Activated naive CD8-positive, alpha-beta T cell treated with anti-CD3 and anti-CD28 coated beads, Interleukin-2, amount 50 U/mL, for 16 hours (primary cell): Measurements from ENCODE around the gene SETD1A.
"Not testable (repeated sequence)": the region's sequence is repeated elsewhere in the genome, so short reads cannot be mapped to it uniquely, and the experiment has no call there.

Experiments used
- DNase-seq: peaks from one replicate; pipeline ENCODE4 v3.0.0-alpha.2; 2020; ENCODE audit warnings: low read depth, low spot score

SETD1A gene

DNA sequence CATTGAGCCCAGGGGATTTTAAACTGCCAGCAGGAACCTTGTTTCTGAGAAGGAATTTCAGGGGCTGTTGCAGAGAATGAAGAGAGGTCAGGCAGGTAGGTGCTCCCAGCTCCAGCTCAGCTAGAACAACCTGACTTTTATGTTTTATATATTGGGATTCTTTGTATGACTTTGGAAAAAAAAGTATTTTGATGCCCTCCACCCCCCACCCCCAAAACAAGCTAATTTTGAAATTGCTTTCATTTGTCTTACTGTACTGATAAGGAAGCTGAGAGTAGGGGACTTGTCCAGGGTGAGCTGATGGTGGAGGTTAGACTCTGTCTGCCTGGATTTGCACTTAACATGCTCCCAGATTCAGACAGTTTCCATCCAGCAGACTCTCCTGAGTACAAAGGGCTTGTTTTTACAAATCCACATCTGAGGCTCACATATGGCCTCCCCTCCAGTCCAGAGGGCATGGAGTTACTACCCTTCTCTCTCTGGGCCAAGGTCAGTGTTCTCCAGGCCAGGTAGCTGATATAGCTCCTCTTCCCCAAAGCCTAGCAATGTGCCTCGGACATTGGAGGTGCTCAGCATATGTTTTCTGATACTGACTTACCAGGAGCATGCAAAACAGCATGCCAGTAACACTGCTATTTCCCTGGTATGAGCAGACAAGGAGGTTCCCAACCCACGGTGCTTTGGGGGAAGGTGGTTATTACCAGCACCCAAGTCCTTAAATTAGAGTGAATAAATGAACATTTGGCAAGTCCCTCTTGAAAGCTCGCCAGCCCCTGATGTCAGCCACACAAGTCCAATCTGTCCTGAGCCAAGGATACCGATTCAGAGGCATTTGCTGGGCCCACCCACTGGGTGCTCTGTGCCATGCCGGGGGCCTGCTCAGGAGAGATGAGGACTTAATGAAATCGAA is 41.6 kb downstream of the SETD1A start:
- DNase-seq = no peak

DNA sequence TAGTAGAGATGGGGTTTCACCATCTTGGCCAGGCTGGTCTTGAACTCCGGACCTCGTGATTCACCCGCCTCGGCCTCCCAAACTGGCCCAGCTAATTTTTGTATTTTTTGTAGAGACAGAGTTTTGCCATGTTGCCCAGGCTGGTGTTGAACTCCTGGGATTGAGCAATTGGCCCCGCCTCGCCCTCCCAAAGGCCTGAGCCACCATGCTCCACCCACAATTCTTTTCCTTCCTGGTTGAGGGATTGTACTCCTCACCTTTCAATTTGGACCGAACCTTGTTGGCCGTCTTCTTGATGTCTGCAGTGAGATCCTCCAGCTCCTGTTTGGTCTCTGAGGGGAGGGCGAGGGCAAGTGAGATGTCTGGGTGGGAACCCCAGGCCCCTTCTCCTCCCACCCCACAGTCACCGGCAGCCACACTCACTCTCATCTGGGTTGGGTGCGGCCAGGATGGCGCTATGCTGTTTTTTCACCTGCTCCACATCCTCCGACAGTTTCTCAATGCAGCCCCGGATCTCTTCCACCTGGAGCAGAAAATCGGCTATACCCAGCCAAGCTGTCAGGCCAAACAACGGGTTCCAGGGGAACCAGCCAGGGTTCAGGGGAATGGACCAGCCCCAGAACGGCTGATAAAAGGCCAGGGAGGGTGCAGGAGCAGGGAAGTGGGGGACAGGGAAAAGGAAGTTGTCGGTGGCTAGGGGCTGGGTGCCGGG is 43.3 kb downstream of the SETD1A start:
- DNase-seq = no peak

DNA sequence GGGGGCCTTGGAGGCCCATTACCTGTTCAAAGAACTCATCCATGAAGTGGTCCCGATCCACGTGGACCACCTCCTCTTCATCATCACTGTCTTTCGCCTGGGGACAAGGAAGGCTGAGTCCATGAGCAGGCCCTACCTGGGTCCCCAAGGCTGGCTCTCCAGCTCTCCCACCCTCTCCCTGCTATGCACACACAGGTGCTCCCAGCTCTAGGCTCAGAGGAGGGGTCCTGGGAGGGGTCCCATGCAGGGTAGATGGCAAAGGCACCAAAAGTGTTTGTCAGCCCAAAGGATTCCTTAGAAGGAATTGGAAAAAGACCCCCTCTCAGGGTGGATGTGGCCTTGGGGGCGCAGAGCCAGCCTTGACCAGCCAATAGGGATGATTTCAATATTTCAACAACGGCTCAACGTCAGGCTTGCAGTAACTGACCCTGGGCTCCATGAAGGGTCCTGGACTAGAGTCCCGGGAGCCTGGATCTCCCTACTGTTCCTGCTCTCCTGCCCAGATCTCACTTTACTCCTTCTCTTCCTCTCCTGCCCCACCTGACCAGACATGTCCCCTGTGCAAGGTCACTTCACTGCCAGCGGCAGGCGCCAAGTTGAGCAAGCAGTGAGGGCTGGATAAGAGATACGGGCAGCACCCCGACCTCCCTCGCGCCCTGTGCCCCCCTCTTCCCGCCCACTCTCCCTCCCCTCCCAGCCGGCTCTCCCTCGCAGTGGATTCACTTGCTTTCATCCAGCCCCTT is 44.1 kb downstream of the SETD1A start:
- no peak for DNase-seq

DNA sequence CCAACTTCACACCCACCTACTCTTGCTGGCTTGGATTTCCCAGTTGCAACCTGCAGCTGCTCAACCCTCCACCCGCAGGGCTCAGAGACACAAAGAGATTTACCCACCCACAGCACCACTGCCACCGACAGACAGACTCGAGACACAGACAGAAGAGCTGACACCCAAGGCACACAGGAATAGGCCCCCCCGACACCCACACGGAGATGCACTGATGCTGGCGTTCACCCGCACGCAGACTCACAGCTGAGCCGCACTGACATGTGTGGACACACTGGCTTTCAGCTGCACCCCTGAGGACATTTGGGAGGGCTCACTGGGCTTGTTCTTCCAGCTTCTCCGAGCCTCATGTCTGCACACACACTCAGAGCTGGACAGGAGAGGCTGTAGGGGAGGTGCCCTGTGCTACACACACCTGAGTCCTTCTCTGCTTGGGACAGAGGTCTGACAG is 44.7 kb downstream of the SETD1A start:
- DNase-seq = no peak

DNA sequence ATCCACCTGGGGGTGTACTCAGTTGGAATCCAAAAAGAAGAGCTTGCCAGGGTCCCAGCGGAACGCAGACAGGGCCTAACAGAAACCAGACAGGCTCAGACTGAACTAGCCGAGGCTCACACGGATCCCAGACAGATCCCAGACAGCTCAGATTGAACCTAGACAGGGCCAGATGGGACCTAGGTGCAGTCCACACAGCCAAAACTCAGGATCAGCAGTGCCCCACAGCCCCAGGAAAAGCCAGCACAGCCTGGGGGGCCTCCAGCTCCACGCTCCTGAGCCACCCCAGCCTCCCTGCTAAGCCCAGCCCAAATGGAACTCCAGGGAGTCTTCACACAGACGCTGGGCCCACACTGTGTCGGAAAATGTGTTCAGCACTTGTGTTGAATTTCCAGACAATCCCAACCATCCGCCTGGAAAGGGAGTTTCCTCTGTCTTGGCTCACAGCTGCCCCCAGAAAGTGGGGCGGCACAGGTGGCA is 45.3 kb downstream of the SETD1A start:
- DNase-seq = no peak

DNA sequence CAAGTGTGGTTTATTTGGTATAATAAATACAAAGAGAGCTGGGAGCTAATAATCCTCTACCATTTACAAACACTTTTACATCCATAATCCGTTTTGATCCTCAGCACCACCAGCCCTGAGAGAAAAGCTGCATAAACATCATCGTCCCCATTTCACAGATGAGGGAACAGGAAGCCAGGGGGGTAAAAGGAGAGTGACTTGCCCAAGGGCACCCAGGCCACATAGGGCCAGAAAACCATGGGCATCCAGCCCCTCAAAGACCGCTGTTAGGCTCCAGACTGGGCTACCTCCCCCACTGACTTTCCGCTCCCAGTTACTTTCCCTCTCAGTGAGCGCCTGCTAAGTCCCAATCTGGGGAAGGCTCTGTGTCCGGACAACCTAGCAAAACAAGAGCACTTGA is 46.2 kb downstream of the SETD1A start:
- DNase-seq = no peak

DNA sequence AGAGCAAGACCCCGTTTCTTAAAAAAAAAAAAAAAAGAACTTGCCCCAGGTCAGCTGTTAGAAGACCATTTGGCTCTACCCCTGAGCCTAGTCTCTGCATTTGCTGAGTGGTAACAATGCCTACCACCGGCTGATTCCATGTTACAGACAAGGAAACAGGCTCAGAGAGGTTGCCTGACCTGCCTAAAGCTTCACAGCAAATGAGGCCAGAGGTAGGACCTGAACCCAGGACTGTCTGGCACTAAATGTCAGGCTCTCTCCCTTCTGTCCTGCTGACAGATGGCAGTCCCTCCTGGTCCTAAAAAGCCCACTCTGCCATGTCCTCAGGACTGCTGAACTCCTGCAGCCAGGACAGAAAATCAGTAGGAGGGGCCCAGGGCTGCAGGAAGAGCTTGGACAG is 47.1 kb downstream of the SETD1A start:
- no peak for DNase-seq

DNA sequence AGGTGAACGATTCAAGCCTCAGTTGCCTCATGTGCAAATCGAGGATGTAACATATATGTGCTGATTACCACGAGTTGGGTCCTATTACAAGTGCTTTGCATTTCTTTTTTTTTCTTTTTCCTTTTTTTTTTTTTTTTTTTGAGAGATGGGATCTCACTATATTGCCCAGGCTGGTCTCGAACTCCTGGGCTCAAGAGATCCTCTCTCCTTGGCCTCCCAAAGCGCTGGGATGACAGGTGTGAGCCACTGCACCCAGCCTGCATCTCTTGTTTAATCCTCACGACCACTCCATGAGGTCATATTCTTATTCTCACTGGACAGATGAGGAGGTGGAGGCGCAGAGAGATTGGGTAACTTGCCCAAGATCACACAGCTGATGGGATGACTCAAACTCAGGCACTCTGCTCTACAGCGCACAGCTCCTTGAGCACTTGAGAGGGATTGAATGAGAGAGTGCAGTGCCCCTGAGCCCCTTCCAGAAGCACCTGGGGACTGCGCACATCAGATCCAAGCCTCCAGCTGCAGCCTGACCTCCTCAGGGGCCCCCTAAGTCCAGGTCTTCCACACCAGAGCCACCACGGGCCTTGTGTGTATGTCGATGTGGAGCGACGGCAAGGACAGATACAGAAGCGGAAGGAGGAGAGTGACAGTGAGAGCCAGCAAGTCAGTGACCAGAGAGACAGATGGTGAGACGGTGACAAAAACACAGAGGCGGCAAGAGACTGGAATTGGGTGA is 48.0 kb downstream of the SETD1A start:
- no peak for DNase-seq

DNA sequence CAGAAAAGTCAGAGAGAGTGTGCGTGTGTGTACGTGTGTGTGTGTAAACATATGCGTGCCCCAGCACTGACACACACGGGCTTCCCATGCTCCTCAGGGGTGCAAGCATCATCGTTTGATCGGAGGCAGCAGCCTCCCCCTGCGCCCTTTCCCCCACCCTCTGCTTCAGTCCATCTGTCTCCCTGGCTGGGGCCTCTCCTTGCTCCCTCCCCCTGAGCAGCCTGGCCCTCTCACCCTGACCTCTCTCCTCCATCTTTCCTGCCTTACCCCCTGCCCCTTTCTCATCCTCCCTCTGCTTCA is 48.5 kb downstream of the SETD1A start:
- DNase-seq = no peak

DNA sequence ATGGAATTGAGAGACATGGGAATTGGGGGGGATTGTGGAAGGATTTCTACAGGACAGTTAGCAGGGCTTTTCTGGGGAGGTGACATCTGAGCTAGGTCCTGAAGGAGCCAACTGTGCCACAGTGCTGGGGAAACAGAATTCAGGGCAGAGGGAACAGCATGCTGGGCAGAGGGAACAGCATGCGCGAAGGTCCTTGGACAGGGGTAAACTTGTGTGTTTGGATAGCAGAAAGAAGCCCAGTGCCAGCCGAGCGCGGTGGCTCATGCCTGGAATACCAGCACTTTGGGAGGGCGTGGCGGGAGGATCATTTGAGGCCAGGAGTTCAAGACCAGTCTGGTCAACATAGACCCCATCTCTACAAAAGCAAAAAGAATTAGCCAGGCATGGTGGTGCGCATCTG is 49.0 kb downstream of the SETD1A start:
- no peak for DNase-seq

DNA sequence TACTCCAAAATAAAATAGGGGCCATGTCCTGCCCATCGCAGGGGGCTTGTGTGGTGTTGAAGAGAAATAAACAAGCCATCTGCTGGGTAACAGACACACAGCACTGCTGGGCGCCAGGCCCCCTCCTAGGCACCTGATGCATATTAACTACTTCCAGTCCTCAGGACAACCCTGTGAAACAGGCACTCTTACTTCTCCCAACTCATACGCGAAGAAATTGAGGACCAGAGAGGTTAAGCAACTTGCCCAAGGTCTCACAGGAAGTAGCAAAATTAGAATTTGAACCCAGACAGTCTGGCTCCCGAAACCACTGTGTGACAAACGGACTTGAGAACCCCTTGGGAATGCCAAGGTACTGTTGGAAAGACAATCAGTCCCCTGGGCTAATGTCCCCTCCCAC is 50.1 kb downstream of the SETD1A start:
- no peak for DNase-seq

DNA sequence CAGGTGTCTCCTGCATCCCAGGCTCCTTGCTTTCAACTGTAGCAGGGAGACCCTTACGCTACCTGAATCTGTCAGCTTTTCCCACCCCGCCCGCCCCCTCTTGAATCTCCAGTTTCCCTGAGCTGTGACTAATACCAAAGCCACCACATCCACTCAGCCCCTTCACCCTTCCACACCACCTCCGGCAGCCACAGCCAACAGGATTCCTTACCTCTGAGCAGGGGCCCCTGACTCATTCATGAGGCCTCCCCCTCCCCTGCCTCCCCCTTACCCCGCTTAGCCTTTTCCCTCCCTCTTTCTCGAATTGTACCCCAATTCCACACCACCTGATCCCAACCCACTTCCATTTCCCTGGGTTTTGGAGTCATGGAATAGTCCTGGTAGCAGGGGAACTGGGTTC is 50.6 kb downstream of the SETD1A start:
- DNase-seq = no peak

DNA sequence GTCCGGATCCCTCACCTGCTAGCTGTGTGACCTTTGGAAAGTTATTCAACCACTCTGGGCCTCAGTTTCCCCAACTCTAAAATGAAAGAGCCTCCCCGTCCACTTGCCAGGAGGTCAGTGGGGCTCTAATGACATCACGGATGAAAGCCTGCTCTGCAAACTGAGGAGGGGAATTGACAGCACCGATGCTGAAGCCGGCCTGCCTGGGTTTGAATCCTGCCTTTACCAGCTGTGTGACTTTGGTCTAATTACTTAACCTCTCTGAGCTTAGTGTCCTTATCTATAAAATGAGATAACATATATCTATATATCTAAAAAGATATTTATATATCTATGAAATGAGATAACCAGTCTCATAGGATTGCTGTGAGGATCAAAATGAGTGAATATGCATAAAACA is 51.0 kb downstream of the SETD1A start:
- no peak for DNase-seq

DNA sequence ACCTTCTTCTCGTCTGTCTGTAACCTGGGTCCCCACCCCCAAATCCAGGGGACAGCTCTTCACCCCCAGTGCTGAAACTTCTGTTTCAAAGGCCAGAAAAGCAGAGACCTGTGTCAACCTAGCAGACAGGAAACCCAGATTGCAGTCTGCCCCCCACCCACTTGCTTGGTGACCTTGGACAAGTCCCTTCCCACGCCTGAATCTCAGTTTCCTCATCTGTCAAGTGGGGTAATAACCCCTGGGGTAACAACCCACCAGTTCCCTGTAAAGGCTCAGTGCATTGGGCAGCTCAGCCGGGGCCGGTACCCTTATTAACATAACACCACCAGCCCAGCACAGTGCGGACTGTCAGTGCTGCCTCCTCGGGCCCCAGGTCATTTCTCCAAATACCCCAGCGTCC is 51.6 kb downstream of the SETD1A start:
- no peak for DNase-seq

DNA sequence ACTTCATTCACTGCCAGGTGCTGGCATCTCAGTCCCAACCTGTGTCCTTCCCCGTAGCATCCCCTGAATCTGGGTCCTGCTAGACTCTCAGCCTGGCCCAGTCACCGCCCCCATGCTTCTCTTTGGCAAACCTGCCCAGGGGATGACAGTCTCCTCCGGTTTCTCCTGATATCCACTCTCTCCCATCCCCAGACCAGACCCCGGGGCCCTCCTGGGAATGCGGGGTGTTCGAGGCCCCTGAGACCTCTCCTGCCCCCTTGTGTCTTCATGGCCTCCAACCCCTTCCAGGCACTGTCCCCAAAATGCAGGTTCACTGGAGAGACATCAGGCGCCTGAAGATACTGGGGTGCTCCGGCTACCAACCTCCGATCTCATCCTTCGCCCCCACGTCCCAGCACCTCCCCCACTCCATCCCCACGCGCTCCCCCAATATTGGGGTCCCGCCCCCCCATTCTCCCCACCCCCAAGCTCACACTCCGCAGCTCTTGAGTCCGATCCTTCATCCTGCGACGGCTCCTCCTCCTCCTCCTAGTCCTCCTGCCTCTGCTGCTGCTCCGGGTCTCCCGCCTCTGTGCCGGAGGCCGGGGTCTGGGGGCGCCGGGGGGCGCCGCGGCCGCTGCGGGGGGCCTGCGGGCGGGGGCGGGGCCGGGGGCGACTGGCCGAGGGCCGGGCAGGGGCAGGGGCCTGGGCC is 52.5 kb downstream of the SETD1A start:
- DNase-seq = no peak

DNA sequence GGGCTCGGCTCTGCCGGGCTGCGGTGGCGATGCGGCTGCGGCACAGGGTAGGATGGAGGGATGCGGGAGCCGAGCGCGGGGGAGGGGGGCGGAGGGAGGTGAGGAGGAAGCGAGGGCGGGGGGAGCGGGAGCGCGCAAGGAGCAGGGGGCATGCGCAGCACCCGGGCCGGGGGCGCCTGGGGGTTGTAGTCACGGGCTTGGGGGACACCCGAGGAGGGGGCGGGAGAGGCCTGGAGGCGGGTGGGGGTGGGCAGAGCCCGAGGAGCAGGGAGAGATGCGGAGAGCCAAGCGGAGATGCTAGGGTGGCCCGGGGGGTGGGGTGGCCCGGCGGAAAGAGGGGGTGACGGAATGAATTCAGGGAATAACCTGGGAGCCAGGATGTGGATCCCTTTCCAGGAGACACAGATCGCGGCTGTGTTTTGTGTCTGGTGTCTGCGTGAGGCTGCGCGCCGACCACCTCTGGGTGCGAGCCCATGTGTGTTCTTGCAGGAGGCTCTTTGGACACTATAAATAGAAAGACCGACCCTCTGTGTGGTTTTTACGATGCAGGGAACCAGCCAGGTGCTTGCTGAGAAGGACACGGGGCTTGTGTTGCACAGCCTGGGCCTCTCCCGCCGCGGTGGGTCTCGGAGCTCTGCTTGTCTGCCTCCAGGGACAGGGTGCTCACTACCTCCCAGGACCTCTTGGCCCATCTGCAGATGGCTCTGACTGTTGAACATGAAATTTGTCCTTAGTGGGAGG is 53.2 kb downstream of the SETD1A start, which contains the start of gene STX1B:
TSS of gene STX1B (minus strand) at position 54 of the 741 bp plus-strand sequence. CDS start 242 bp downstream, outside the sequence.
- DNase-seq = peak; percentile 33

DNA sequence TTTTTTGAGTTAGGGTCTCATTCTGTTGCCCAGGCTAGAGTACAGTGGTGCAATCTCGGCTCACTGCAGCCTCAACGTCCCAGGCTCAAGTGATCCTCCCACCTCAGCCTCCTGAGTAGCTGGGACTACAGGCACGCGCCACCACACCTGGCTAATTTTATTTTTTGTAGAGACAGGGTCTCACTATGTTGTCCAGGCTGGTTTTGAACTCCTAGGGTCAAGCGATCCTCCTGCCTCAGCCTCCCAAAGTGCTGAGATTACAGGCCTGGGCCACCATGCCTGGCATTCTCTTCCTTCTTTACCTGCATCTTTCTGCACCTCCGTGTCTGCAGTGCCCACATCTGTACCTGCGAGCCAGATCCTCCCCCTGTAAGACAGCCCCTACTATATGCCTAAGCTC is 54.3 kb downstream of the SETD1A start:
- DNase-seq = not testable (repeated sequence)

DNA sequence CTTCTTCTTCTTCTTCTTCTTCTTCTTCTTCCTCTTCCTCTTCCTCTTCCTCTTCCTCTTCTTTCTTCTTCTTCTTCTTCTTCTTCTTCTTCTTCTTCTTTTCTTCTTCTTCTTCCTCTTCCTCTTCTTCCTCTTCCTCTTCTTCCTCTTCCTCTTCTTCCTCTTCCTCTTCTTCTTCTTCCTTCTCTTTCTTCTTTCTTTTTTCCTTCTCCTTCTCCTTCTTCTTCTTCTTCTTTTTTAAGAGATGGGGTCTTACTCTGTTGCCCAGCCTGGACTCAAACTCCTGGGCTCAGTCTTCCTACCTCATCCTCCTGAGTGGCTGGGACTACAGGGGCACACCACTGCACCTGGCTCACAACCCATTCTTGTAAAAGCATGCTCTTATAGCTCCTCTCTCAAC is 55.7 kb downstream of the SETD1A start:
- not testable (repeated sequence) for DNase-seq

DNA sequence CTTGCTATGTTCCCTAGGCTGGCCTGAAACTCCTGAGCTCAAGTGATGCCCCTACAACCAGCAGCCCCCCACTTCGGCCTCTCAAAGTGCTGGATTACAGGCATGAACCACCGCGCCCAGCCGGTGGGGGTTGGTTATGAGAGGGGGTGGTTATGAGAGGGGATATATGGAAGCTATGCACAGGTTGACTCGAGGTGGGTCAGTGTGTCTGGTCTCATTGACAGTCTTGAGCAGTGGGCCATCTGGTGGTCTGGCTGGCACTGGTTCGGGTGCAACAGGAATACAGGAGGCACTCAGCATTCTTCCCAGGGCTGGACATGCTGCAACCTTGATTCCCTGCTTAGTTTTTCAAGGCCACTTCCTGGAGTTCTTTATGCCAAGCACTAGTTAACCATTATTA is 58.5 kb downstream of the SETD1A start:
- no peak for DNase-seq

DNA sequence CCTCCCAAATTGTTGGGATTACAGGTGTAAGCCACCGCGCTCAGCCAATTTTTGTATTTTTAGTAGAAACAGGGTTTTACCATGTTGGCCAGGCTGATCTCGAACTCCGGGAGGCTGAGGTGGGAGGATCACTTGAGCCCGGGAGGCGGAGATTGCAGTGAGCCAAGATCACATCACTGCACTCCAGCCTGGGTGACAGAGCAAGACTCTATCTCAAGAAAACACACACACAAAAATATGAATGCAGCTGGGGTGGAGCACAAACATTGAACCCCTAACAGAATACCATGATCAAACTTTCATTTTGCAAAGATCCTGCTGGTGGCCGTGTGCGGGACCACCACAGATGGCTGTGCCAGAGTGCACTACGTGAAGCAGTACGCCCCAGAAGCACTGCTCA is 60.2 kb downstream of the SETD1A start:
- DNase-seq = not testable (repeated sequence)
